ENCODE measurements around the gene TPPP.
"Not testable (repeated sequence)": the region's sequence is repeated elsewhere in the genome, so short reads cannot be mapped to it uniquely, and the experiment has no call there.

TPPP gene

DNA sequence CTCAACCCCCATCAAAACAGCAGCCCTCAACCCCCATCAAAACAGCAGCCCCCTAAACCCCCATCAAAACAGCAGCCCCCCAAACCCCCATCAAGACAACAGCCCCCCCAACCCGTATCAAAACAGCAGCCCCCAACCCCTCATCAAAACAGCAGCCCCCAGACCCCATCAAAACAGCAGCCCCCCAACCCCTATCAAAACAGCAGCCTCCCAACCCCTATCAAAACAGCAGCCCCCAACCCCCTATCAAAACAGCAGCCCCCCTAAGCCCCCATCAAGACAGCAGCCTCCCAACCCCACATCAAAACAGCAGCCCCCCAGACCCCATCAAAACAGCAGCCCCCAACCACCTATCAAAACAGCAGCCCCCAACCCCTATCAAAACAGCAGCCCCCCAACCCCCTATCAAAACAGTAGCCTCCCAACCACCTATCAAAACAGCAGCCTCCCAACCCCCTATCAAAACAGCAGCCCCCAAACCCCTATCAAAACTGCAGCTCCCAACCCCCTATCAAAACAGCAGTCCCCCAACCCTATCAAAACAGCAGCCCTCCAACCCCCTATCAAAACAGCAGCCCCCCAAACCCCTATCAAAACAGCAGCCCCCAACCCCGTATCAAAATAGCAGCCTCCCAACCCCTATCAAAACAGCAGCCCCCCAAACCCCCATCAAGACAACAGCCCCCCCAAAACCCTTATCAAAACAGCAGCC is 1.2 kb downstream of the TPPP start:
- no peaks in the 10 kb centered on the region for H3K4me1 ChIP-seq (ENCODE audit: control insufficient read depth in 1 of 2, insufficient read depth in 2 of 2, low read length in 2 of 2)
- H3K4me3 ChIP-seq (ENCODE audit: low read depth in 1 of 2, low read length in 2 of 2), result peak overlapping the region; percentile 16 to 56
- H3K27me3 ChIP-seq (ENCODE audit: low read depth, low read length), result no peaks in the 10 kb centered on the region
- no peaks in the 10 kb centered on the region for H3K9me3 ChIP-seq (ENCODE audit: control insufficient read depth in 1 of 2, low read length in 2 of 2)
- H3K27ac ChIP-seq (ENCODE audit: low read length), result no peak overlapping the region
- no peaks in the 10 kb centered on the region for H3K36me3 ChIP-seq (ENCODE audit: control insufficient read depth in 1 of 2, insufficient read depth in 2 of 2, low read length in 2 of 2)

GRCh38 chr5:691049-691448 is 2.1 kb downstream of the TPPP start:
- not testable (repeated sequence) for H3K9me3 ChIP-seq (ENCODE audit: control insufficient read depth in 1 of 2, low read length in 2 of 2); H3K27me3 ChIP-seq (ENCODE audit: low read depth, low read length); H3K4me1 ChIP-seq (ENCODE audit: control insufficient read depth in 1 of 2, insufficient read depth in 2 of 2, low read length in 2 of 2); H3K27ac ChIP-seq (ENCODE audit: low read length); H3K4me3 ChIP-seq (ENCODE audit: low read depth in 1 of 2, low read length in 2 of 2); H3K36me3 ChIP-seq (ENCODE audit: control insufficient read depth in 1 of 2, insufficient read depth in 2 of 2, low read length in 2 of 2)

DNA sequence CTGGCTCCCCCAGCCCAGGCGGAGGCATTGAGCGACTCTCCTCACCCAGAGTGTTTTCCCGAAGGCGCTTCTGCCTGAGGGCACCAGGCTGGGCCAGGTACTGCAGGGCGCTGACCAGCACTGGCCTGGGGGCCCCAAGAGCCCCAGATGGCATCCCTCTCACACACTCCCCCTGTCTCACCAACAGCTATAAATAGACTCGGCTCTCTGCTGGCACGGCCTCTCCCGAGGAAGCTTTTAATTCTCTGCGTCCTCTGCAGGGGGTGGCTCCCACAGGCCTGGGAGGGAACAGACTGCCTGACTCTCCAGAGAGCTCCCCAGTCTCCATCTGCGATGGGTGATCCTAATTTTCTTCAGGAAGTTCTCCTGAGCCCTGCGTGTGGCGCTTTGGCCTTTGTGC is 2.9 kb downstream of the TPPP start:
- H3K4me3 ChIP-seq (ENCODE audit: low read depth in 1 of 2, low read length in 2 of 2); H3K4me1 ChIP-seq (ENCODE audit: control insufficient read depth in 1 of 2, insufficient read depth in 2 of 2, low read length in 2 of 2); H3K36me3 ChIP-seq (ENCODE audit: control insufficient read depth in 1 of 2, insufficient read depth in 2 of 2, low read length in 2 of 2); H3K9me3 ChIP-seq (ENCODE audit: control insufficient read depth in 1 of 2, low read length in 2 of 2); H3K27me3 ChIP-seq (ENCODE audit: low read depth, low read length); H3K27ac ChIP-seq (ENCODE audit: low read length): not testable (repeated sequence)

DNA sequence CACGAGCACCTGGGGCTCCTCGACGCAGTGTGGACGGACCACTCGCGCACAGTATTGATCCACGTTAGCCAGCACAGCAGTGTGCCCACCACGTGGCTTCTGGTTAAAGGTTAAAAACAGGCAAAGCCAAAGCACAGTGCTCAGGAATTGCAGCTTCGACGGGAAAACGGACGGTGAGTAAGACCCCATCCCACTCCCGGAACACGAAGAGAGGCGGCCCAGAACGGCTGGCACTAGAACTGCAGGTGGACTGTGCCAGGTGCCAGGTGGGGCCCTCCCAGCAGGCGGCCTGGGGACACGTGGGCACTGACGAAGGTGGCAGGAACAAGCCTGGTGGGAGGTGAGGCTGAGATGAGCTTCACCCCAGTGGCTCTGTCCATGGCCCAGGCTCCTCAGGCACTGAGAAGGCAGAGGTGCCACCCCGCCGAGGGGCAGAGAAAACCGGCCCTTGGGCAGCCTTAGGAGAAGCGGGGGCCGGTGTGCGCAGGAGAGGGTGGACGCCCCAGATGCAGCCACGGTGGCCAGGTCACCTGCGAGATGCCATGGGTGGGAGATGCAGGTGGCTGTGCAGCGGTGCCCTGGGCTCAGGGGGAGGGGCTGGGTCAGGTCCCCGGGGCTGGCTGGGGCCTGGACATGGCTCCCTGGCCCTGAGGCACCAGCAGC is 4.7 kb downstream of the TPPP start:
- not testable (repeated sequence) for H3K9me3 ChIP-seq (ENCODE audit: control insufficient read depth in 1 of 2, low read length in 2 of 2); H3K4me3 ChIP-seq (ENCODE audit: low read depth in 1 of 2, low read length in 2 of 2); H3K27me3 ChIP-seq (ENCODE audit: low read depth, low read length); H3K27ac ChIP-seq (ENCODE audit: low read length); H3K36me3 ChIP-seq (ENCODE audit: control insufficient read depth in 1 of 2, insufficient read depth in 2 of 2, low read length in 2 of 2)
- H3K4me1 ChIP-seq (ENCODE audit: control insufficient read depth in 1 of 2, insufficient read depth in 2 of 2, low read length in 2 of 2), result peaks cover 0 to 12% of the 10 kb centered on the region in 2 donors

DNA sequence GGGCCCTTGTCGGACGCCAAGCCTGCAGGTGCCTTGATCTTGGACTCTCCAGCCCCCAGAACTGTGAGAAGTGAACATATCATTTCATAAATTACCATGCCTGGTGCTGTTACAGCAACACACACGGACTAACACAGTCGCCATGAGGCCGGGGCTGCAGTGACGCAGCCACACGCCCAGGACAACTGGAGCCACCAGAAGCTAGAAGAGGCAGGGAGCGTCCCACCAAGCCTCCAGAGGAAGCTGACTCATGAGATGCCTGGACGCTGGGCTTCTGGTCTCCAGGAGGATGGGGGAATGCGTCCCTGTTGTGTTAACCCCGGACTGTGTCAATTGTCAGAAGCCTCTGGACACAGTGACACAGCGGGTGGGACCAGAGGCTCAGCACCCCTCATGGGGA is 6.2 kb downstream of the TPPP start:
- H3K9me3 ChIP-seq (ENCODE audit: control insufficient read depth in 1 of 2, low read length in 2 of 2); H3K36me3 ChIP-seq (ENCODE audit: control insufficient read depth in 1 of 2, insufficient read depth in 2 of 2, low read length in 2 of 2): not testable (repeated sequence)
- peaks cover 0 to 17% of the 10 kb centered on the region in 2 donors for H3K4me1 ChIP-seq (ENCODE audit: control insufficient read depth in 1 of 2, insufficient read depth in 2 of 2, low read length in 2 of 2)

GRCh38 chr5:686172-686523 is 7.0 kb downstream of the TPPP start:
- H3K9me3 ChIP-seq (ENCODE audit: control insufficient read depth in 1 of 2, low read length in 2 of 2); H3K27me3 ChIP-seq (ENCODE audit: low read depth, low read length); H3K4me3 ChIP-seq (ENCODE audit: low read depth in 1 of 2, low read length in 2 of 2); H3K36me3 ChIP-seq (ENCODE audit: control insufficient read depth in 1 of 2, insufficient read depth in 2 of 2, low read length in 2 of 2); H3K27ac ChIP-seq (ENCODE audit: low read length): not testable (repeated sequence)
- H3K4me1 ChIP-seq (ENCODE audit: control insufficient read depth in 1 of 2, insufficient read depth in 2 of 2, low read length in 2 of 2), result peaks cover 0 to 19% of the 10 kb centered on the region in 2 donors

More for the DNA sequence above, 6.2 kb downstream of the TPPP start:
- H3K27me3 ChIP-seq (ENCODE audit: low read depth, low read length); H3K4me3 ChIP-seq (ENCODE audit: low read depth in 1 of 2, low read length in 2 of 2); H3K27ac ChIP-seq (ENCODE audit: low read length): not testable (repeated sequence)

DNA sequence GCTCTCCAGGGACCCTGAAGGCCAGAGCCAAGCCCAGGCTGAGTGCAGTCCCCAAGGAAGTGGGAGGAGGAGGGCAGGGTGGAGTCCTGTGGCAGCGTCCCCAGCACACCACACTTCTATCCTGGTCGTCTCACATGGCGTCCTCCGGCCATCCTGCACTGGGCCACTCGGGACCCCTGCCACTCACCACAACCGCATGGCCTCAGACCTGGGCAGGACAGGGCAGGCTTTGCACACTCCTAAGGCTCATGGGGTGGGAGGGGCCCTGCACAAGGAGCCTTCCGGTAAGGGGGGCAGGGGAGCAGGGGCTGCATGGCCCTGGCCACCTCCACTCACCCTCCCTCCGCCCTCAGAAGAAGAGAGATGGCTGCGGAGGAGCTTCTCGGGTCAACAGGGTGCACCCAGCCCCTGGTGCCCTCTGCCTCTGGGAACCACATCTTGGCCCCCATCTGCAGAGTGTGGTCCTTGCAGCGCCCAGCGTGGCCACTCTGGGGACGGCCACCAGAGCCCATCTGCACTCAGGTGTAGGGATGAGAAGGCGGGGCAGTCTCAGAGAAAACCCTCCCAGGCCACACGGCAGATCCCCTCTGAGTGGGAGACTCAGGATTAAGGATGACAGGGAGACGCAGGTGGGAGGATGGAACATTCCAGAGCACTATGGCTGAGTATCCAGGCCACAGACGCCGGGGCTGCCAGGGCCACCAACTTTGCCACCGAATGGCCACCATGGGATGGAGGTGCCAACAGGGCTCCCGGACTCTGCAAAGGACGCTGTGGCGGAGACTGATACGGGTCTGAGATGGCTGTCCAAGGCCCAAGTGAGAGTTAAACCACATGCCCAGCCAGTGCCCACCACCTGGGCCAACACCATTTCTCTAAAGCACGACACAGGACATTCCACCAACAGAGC is 7.6 kb downstream of the TPPP start:
- H3K36me3 ChIP-seq (ENCODE audit: control insufficient read depth in 1 of 2, insufficient read depth in 2 of 2, low read length in 2 of 2), result peaks cover 0 to 5% of the 10 kb centered on the region in 2 donors
- no peaks in the 10 kb centered on the region for H3K27me3 ChIP-seq (ENCODE audit: low read depth, low read length)
- no peaks in the 10 kb centered on the region for H3K9me3 ChIP-seq (ENCODE audit: control insufficient read depth in 1 of 2, low read length in 2 of 2)
- no peak overlapping the region for H3K27ac ChIP-seq (ENCODE audit: low read length)
- no peak overlapping the region for H3K4me3 ChIP-seq (ENCODE audit: low read depth in 1 of 2, low read length in 2 of 2)
- H3K4me1 ChIP-seq (ENCODE audit: control insufficient read depth in 1 of 2, insufficient read depth in 2 of 2, low read length in 2 of 2), result peaks cover 0 to 20% of the 10 kb centered on the region in 2 donors

DNA sequence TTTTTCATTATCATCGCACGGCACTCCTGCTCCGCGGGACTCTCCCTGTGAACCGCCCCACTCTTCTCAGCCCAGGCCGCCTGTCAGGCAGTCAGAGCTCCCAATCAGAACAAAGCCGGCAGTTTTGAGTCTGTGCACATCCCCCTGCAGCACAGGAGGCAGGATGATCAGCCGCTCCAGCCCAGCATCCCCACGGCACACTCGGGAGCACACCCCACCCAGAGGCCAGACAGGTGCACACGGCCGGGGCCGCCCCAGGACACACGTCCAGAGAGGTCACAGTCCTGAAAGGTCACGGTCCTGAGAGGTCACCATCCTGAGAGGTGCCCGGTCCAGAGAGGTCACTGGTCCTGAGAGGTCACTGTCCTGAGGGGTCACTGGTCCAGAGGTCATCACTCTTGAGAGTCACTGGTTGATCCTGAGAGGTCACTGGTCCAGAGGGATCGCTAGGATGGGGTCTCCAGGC is 8.4 kb downstream of the TPPP start:
- Histone ChIP-seq H3K36me3 (ENCODE audit: control insufficient read depth in 1 of 2, insufficient read depth in 2 of 2, low read length in 2 of 2) (peaks cover 0 to 5% of the 10 kb centered on the region in 2 donors), H3K9me3 (ENCODE audit: control insufficient read depth in 1 of 2, low read length in 2 of 2) (no peaks in the 10 kb centered on the region), H3K27ac (ENCODE audit: low read length) (no peak overlapping the region), H3K4me1 (ENCODE audit: control insufficient read depth in 1 of 2, insufficient read depth in 2 of 2, low read length in 2 of 2) (peaks cover 0 to 20% of the 10 kb centered on the region in 2 donors), H3K27me3 (ENCODE audit: low read depth, low read length) (no peaks in the 10 kb centered on the region), H3K4me3 (ENCODE audit: low read depth in 1 of 2, low read length in 2 of 2) (no peak overlapping the region)

DNA sequence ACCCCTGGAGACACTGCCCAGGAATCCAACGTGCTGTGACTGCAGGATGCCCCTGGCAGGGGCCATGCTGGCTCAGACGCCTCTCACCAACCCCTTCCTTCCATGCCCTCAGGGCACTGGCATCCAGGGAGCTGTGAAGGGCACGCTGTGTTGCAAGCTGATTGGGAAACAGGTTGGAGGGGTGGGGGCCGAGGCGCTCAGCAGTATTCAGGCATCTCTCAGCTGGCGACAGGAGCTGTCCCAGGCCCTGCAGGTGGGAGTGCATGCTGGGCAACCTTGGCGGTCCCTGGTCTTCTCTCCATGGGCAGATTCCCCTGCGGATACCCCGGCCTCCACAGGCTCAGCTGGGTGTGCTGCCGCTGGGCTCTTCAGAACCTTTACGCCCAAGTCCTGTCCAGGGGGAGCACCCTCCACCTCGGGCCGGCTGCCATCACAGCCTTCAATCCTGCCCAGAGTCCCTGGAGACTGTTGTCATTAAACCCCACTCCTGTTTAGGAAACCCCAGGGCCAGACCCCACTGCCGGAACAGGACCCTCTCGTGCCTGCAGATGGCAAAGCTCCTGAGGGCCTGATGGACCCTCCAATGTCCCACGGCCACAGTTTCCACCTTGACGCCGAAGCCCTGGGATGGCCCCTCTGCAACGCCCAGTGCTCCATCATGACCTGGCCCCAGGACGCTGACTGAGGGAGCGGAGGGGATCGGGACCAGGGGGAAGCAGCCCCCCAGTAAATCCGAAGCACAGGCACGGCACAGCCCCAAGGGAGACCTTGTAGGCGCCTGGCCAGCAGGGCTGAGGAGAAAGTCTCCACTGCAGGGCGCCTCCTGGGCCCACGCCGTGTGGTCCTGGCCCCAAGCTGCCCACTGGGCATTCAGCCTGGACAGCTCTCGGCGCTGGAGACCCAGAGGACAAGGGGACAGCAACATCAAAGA is 9.3 kb downstream of the TPPP start:
- Histone ChIP-seq H3K4me3 (ENCODE audit: low read depth in 1 of 2, low read length in 2 of 2) (no peak overlapping the region), H3K27ac (ENCODE audit: low read length) (no peak overlapping the region)

GRCh38 chr5:682651-683358 is 10.3 kb downstream of the TPPP start:
- H3K4me3 ChIP-seq (ENCODE audit: low read depth in 1 of 2, low read length in 2 of 2); H3K9me3 ChIP-seq (ENCODE audit: control insufficient read depth in 1 of 2, low read length in 2 of 2); H3K27me3 ChIP-seq (ENCODE audit: low read depth, low read length); H3K36me3 ChIP-seq (ENCODE audit: control insufficient read depth in 1 of 2, insufficient read depth in 2 of 2, low read length in 2 of 2); H3K27ac ChIP-seq (ENCODE audit: low read length): not testable (repeated sequence)
- H3K4me1 ChIP-seq (ENCODE audit: control insufficient read depth in 1 of 2, insufficient read depth in 2 of 2, low read length in 2 of 2), result peaks cover 0 to 23% of the 10 kb centered on the region in 2 donors

More for the DNA sequence above, 9.3 kb downstream of the TPPP start:
- Histone ChIP-seq H3K4me1 (ENCODE audit: control insufficient read depth in 1 of 2, insufficient read depth in 2 of 2, low read length in 2 of 2) (peaks cover 0 to 23% of the 10 kb centered on the region in 2 donors), H3K27me3 (ENCODE audit: low read depth, low read length) (no peaks in the 10 kb centered on the region), H3K9me3 (ENCODE audit: control insufficient read depth in 1 of 2, low read length in 2 of 2) (no peaks in the 10 kb centered on the region), H3K36me3 (ENCODE audit: control insufficient read depth in 1 of 2, insufficient read depth in 2 of 2, low read length in 2 of 2) (peaks cover 0 to 5% of the 10 kb centered on the region in 2 donors)

Data from muscle layer of duodenum (tissue), 2 donors.